G401.6 (cell line): ENCODE measurements around the gene SCTR.

Source experiments
- FAIRE-seq: peaks from 2 replicates; lab custom pipeline; 2012; peaks lifted over from hg19 to GRCh38; lab: Jason Lieb, UNC

Gene SCTR

GRCh38 chr2:119523952-119524694 lies at the start of gene SCTR:
Gene SCTR, minus strand, starts transcription at chr2:119524483. Its CDS starts 257 bp downstream, at chr2:119524226.
- FAIRE-seq = no peak

GRCh38 chr2:119567292-119567691 lies 43.0 kb upstream of the SCTR start:
- FAIRE-seq = no peak

GRCh38 chr2:119565481-119565880 lies 41.2 kb upstream of the SCTR start:
- FAIRE-seq = no peak

GRCh38 chr2:119553687-119554344 lies 29.5 kb upstream of the SCTR start:
- no peak for FAIRE-seq

- FAIRE-seq = no peak
These were observed 28.6 kb upstream of the SCTR start for GRCh38 chr2:119552902-119553301.

DNA sequence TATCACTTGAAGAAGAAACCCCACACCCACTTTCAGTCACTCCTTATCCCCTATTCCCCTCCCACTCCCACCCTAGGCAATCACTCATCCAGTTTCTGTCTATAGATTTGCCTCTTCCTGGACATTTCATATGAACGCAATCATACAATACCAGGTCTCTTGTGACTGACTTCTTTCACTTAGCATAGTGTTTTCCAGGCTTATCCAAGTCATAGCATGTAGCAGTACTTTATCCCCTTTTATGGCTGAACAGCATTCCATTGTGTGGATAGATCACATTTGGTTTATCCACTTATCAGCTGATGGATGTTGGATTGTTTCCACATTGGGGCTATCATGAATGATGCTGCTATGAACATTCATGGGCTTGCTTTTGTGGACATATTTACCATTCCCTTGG lies 26.6 kb upstream of the SCTR start:
- FAIRE-seq = no peak

GRCh38 chr2:119550346-119550745 lies 26.1 kb upstream of the SCTR start:
- FAIRE-seq = no peak

DNA sequence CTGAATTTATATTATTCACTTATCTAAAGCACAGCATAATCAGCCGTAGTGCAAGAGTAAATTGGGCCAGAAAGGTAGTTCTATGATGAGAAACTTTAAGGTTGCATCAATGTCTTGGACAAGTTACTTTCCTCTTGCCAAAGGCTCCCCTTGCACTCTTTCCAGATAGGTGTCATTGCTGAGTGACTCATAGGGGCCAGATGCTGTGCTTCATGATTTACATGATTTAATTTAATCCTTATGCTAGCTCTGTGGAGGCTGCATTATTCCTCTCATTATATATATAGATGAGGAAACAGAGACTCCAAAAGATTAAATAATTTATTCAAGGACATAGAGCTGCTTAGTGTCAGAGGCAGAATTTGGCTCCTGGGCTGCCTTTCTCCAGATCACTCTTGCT lies 25.0 kb upstream of the SCTR start:
- FAIRE-seq = no peak

- no peak for FAIRE-seq
These were observed 24.3 kb upstream of the SCTR start for GRCh38 chr2:119548516-119549120.

DNA sequence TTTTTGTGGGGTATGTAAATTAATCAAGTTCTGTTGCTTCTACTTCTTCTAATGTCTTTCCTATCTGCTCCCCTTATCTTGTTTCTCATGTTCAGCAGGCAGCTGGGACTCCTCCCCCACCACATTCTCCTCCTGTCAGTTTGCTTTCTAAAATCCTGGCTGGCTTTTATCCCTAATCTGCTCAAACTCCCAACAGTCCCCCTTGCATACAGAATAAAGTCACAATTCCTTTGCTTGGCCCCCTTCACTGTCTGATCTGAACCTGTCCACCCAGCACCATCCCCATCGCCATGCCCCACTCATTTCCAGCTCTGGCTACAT lies 22.1 kb upstream of the SCTR start:
- no peak for FAIRE-seq

GRCh38 chr2:119545754-119546446 lies 21.6 kb upstream of the SCTR start:
- FAIRE-seq = no peak

DNA sequence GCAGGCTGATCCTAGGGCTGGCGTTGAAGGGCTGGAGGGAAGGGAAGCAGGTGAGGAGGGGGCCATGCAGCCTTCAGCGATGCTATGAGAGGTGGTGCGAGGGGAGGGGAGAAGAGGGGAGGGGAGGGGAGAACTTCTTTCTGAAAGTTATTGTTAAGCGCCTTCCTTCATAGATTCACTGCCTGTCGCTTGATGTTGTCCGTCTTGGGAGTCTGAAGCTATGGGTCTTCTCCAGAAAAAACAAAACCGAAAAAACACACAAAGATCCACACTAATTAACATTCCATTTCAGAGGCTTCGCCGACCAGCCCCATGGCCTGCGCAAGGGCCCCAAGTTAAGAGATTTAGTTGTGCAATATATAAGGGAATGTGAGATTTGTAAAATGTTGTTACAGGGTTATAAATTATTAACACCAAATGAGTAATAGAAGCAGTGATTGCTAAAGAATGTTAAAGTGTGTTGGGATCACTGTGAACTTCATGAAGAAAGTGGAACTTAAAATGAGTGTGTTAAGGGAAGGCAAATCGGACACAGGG lies 20.7 kb upstream of the SCTR start:
- FAIRE-seq = no peak

GRCh38 chr2:119544075-119544938 lies 20.0 kb upstream of the SCTR start, which contains the start of gene CFAP221:
Gene CFAP221, plus strand, starts transcription at chr2:119544449. Its CDS starts 1,683 bp downstream, at chr2:119546132.
- FAIRE-seq = no peak

GRCh38 chr2:119541476-119541875 lies 17.2 kb upstream of the SCTR start:
- no peak for FAIRE-seq

DNA sequence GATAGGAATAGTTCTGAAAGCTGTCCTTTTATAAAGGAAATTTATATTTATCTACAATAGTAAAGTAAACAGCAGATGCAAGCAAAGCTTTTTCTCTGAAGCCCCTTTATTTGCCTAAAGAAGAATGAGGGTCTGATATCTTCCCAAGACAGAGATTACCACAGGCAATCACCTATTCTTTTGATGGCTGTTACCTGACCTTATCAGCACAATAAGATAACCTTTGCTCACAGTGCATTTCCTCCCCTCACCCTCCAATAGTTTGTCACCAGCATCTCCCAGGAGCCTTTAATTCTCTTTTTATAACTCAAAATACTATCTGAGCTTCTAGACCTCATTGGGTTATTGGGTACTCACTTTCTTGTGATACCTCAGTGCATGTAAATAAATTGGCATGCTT lies 13.5 kb upstream of the SCTR start:
- FAIRE-seq = no peak

GRCh38 chr2:119536707-119537106 lies 12.4 kb upstream of the SCTR start:
- FAIRE-seq = no peak

- FAIRE-seq = no peak
These were observed 11.9 kb upstream of the SCTR start for GRCh38 chr2:119536211-119536610.

GRCh38 chr2:119533560-119533959 lies 9.3 kb upstream of the SCTR start:
- peak; percentile 53 for FAIRE-seq

DNA sequence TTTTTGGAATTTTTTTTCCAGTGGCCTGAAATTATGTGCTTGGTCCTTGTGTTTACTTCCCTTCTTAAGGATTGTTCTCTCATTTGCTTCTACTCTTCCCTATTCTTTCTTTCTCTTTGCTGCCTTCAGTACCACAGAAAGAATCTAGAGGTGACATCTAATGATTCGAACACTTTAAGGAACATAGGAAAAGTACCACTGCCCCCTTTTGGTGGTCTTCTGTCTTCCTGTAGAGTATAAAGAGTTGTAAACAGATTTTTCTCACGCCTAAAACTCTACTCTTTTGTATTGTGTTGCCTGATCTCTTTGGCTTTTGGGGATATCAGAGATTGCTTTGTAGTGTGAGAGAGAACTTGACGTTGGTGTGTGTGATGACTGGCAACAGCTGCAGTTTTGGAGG lies 7.0 kb upstream of the SCTR start:
- no peak for FAIRE-seq

- FAIRE-seq = no peak
These were observed 3.7 kb upstream of the SCTR start for GRCh38 chr2:119527999-119528398.

GRCh38 chr2:119525614-119526013 lies 1.3 kb upstream of the SCTR start:
- no peak for FAIRE-seq
